ENCODE results near the gene RNF13. TPM values are rescaled to one million over a fixed set of nuclear protein-coding genes. Genes with fewer than 3 reads are reported as not detected.
"Not testable (repeated sequence)": the region's sequence is repeated elsewhere in the genome, so short reads cannot be mapped to it uniquely, and the experiment has no call there.

Gene RNF13
- total RNA-seq, 1 donor from 2014 or later: 32.8 TPM

DNA sequence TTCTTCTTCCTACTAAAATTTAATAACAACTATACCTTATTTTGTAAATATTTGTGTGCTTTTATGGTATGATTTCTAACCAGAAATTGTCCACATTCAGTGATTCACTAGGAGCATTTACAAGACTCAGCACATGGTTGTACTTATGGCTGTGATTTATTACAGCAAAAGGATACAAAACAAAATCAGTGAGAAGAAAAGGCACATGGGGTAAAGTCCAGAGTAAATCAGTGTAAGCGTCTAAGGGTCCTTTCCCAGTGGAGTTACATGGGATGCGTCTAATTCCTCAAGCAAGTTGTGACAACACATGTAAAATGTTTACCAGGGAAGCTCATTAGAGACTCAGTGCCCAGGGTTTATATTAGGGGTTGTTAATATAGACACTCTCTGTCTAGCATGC, 31.1 kb downstream of the RNF13 start:
- no peak for ATAC-seq

DNA sequence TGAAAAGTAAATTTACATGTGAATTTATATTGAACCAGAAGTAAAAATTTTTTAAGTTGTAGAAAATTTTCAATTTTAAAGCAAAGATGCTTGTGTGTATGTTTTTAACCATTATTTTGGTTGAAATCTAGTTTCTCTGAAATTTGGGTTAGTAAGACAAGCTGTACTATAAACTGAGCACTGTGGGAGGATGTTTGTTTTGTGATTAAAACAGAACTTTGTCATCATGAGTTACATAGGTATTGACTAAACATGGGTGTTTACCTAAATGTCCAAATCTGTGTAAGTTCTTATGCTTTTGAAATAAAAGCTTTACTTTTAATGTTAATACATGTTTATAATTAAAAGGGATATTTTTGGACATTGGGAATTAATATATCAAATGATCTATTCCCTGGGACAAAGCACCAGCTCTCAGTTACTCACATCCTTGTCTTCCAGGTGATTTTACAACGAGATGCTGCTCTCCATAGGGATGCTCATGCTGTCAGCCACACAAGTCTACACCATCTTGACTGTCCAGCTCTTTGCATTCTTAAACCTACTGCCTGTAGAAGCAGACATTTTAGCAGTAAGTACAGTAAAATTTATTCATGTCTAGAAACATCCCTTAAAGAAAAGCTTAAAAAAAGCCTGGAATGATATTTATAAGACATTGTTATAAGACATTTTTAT, 32.7 kb downstream of the RNF13 start:
- ATAC-seq: no peak

DNA sequence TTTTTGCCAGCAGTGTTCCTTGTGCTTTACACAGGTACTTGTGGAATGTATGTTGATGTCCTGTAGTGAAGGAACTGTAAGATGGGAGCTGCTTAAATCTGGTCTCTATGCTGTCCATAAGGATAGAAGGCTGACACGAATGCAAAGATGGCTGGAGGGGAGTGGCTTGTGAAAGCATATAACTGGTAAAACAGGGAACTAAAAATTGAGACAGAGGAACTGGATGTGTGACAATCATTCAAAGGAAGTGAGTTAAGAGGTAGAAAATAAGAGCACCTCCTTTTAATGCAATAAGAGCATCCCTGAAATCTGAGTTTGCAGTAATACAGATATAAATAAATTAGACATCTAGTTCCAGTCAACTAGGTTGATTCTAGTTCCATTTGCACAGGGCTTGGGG, 35.2 kb downstream of the RNF13 start:
- ATAC-seq: no peak

DNA sequence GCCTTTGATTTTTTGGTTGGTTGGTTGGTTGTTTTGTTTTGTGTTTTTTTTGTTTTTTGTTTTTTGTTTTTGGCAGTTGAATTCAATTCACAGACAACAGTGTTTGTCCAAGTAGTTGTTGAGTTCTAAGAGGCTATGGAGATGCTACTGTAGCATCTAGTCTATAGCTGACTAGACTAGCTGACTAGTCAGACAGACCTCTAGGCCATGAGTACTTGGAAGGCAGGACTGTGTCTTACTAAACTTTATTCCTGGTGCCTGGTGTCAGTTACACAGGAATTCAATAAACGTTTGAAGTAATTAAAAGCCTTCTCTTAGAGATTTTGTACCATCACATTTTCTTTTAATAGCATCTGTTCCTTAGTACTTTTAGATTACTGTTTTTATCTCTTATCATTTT, 35.7 kb downstream of the RNF13 start:
- no peak for ATAC-seq

DNA sequence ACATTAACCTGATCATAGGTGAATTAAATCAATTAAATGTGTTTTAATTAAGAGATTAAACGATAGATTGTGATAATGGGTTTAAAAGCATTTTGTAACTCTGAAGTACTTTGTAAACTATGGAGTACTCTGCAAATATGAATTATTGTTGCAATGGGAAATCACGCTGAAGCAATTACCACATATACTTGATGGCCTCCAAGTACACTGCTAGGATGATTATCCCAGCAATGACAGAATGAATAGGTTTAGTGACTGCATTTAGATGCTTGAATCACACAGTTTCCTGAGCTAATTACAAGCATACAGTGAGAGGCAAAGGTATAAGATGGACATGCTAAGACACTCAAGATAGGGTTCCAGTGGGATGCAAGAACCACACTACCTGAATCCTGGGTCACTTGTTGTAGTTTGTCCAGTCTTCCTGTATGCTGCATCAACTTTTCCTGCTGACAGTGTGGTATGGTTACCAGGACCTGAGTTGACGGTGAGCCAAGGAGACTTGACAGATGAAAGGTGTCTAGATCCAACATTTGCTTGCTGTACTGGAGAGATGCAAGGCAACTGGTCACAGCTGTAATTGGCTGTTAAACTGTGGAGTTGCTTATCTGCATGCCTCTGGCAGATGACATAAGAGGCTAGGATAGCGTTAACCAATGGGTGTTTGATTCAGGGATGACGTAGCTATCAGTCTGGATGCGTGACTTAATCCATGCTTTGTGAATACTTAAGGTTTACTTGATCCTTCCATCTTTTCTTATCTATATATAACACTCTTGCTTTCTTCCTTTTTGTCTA, 38.0 kb downstream of the RNF13 start:
- no peak for ATAC-seq

DNA sequence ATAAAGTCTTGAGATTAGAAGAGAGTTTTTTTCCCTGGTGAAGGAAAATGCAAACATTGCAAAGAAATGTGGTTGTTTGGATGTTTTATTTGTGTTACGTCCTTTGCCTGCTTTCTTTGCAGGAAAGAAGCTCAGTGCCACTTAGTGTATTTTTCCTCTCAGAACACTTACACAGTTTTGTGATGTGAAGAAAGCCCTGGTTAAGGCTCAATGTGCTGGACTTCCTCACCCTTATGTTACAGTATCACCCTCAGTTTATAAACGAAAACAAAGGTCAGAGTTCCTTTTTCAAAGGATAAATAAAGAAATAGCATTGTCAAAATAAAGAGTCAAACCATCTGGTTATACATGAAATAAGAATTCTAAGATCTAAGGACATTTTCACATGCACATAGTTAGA, 45.9 kb downstream of the RNF13 start:
- no peak for ATAC-seq

DNA sequence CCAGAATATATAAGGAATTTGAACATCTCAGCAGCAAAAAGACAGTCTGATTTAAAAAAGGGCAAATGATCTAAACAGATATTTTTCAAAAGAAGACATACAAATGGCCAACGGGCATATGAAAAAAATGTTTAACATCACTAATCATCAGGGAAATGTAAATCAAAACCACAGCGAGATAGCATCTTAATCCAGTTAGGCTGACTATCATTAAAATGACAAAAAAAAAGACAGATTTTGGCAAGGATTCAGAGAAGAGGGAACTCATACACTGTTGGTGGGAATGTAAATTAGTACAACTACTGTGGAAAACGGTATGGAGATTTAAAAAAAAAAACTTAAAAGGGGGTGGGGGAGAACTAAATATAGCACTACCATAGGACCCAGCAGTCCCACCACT, 47.9 kb downstream of the RNF13 start:
- no peak for ATAC-seq

DNA sequence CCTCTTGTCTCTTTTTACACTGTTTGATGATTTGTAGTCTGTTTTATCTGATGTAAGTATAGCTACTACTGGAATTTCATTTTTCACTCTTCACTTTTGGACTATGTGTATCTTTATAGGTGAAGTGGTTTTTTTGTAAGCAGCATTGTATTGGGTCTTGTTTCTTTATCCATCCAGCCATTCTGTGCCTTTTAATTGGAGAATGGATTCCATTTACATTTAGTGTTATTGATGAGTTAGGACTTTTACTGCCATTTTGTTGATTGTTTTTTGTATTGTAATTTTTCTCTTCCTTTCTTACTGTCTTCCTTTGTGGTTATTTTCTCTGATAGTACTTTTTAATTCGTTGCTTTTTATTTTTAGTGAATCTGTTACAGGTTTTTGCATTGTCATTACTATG, 54.5 kb downstream of the RNF13 start:
- no peak for ATAC-seq

DNA sequence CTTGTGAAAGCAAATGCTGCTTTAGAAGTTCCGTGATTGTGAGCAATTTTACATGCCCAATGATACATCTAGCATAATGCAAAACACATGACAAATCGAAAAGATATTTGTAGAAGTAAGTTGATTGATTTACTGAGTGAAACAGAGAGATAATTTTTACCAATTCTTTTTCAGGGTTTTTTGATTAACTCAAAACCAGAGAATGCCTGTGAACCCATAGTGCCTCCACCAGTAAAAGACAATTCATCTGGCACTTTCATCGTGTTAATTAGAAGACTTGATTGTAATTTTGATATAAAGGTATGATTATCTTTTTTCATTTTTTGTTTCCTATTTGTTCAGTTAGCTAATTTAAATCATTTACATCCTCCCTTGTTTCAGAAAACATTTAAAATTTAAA, 58.8 kb downstream of the RNF13 start:
- no peak for ATAC-seq

DNA sequence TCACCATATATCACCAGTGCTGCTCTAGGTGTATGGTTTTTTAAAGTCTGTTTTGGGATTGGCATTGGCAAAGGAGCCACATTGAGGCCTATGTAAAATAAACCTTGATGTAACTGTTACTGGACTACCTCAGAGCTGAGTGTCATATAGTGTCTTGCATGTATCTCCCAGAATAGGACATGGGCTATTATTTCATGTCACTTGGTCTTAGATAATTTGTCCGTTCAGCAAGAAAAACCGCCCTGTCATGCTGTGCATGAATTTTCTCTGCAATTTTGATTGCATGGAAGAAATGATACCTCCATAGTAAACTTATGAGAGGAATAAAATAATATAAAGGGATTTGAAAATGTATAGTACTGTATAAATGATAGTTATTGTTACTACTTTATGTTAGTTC, 59.6 kb downstream of the RNF13 start:
- no peak for ATAC-seq

DNA sequence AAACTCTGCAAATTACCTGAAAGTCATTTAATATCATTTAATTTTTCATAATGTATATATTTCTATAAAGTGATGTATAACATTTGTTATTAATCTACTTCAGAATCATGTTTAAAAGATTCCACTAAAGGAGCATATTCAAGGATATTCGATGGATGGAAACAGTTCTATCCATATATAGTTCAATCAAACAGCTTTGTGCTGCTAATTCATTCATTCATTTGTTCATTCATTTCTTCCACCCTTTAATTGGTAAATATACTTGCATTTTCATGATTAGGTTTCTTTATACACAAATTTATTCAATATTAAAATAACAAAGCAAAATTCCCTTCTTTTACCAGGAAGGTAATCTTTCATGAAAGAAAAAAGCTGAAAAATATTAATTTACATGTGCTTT, 64.7 kb downstream of the RNF13 start:
- ATAC-seq: no peak

DNA sequence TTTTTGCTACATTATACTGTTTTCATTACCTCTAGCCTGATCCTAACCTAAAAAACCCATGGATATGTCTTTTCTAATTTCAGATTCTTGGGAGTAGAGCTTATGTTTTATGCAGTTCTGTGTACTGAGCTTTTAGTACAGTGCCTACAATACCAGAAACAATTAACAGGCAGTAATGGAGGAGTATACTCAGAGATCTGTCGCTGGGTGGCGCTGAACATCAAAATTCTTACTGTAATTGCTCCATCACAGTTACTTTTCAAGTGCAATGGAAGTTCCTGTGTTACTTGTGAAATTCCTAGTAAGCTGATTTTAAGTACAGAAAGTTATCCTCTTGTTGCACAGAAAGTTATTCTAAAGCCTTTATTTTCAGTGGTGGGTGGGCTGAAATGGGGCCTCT, 66.9 kb downstream of the RNF13 start:
- ATAC-seq: peak; percentile 59

DNA sequence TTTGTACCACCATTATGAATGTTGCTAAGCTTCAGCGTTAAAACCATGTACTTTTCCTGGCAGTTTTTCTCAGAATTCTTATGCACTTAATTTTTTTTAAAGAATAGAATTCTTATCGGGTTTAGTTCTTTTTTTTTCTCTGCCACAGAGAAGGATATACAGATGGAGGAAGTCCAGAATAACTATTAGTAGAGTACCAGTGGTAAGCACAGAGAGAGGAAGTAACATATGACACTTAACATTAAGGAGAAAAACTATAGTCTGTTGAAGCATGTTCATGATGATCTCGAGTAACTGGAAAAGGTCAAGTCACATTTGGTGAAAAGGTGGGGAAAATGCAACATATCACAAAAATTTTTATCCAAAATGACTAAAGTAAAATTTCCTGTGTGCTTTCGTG, 68.9 kb downstream of the RNF13 start:
- no peak for ATAC-seq

DNA sequence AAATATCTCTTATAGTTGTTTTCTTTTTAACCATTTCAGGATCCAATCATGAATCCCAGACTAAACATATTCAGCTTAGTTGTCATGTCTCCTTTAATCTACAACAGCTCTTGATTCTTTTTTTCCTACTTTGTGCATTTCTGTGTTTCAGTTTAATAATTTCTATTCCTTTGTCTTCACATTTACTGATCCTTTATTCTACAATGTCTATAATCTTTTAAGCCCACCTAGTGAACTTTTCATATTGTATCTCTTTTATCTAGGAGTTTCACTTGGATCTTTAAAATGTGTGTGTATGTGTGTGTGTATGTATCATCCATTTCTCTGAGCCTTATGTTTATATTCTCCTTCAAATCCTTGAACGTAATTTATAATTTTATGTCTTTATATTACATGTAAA, 70.1 kb downstream of the RNF13 start:
- no peak for ATAC-seq

DNA sequence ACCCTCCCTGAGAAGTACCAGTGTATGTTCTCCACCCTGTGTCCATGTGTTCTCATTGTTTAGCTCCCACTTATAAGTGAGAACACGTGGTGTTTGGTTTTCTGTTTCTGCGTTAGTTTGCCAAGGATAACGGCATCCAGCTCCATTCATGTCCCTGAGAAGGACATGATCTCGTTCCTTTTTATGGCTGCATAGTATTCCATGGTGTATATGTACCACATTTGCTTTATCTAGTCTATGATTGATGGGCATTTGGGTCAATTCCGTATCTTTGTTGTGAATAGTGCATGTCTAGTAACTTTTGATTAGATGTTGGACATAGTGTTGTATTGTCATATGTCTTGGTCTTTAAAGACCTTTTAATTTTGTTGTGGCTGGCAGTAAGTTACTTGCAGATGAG, 70.8 kb downstream of the RNF13 start:
- not testable (repeated sequence) for ATAC-seq

DNA sequence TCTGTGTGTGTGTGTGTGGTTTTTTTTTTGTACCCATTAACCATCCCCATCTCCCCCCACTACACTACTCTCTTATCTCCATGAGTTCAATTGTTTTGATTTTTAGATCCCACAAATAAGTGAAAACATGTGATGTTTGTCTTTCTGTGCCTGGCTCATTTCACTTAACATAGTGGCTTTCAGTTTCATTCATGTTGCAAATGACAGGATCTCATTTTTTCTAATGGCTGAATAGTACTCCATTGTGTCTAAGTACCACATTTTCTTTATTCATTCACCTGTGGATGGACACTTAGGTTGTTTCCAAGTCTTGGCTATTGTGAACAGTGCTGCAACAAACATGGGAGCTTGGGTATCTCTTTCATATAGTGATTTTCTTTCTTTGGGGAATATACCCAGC, 71.8 kb downstream of the RNF13 start:
- ATAC-seq: not testable (repeated sequence)

DNA sequence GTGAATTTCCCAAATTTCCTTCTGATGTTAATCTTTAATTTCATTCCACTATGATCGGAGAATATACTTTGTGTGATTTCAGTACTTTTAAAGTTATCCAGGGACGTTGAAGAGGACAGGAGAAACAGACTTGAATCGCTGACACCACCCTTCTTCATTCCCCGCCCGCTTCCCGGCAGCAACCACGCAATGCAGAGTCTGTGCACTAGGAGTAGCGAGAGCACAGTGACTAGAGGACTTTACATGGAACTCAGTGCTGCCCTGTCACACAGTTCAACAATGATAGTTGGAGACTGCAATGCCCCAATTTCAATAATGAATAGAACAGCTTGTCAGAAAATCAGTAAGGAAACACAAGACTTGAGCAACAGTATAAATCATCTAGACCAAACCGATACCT, 73.9 kb downstream of the RNF13 start:
- ATAC-seq: no peak

DNA sequence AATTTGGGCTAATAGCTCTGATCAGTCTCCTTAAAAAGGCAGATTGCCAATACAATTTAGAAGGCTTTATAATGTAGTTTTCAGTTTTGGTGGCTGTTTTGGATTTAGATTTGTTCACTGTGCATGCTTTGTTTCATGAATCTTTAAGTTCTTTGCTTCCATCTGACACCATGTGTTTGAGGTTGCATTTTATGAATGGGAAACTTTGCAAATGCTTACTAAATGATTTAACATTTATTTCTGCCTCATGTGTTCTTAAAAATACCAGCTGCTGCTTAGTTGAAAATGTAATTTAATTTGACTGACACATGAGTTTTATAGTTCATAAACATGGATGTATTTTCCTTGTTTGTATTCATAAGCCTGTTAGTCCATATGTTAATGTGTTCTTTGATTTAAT, 78.6 kb downstream of the RNF13 start:
- no peak for ATAC-seq

DNA sequence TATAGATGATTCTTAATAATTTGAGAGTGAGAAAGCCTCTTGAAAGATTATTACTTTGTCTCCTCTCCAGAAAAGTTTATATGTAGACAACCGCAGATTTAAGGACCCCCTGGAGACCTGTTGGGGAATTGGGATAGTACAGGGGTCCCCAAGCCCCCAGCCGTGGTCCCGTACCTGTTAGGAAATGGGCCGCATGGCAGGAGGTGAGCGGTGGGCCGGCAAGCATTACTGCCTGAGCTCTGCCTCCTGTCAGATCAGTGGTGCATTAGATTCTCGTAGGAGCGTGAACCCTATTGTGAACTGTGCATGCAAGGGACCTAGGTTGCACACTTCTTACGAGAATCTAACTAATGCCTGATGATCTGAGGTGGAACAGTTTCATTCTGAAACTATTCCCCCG, 79.4 kb downstream of the RNF13 start:
- no peak for ATAC-seq

DNA sequence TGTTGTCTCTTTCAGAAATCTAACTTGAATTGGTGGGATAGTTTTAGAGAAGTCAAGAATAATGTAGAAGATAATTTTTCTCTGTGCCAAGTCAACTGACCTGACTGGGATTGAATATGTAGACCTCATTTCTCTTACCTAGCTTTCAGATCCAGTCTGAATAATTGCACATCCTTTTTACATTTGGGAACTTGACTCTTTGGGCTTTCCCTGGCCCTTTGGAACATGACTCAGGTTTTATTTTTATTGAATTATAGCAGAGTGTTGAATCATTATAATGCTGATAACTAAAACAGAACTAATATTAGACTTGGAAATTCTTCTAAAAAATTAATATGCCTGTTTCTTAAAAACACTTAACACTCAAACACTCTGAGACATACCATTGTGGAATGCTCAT, 81.2 kb downstream of the RNF13 start:
- no peak for ATAC-seq

DNA sequence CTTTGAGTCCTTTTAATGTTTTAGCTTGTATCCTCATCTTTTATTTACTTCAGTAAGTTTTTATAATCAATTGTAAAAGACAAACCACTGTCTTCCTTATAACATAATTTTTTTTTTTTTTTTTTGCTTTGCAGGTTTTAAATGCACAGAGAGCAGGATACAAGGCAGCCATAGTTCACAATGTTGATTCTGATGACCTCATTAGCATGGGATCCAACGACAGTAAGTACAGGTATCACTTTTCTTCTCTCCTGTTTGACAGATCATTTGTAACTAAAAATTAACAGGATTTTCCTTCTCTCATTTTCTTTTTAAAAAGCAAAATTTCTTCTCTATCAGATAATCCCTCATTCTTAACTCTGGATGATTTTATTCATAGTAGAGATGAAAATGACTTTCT, 82.3 kb downstream of the RNF13 start:
- no peak for ATAC-seq

DNA sequence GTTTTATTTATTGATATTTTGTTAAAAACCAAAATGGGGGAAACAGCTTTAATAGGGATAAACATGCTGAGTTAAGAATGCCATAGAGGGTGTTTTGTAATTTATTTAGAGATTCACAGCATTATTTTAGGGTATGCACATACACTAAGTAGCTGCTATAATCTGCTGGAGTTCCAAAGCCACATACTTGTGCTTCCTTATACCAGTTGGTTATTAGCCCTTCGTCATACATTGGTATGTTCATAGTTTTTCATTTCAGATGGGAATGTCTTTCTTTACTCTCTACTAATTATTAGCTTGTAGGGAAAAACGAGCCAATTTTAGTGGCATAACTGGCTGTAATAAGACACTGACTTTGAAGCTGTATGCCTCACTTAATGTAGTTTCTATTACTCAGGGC, 82.8 kb downstream of the RNF13 start:
- no peak for ATAC-seq

DNA sequence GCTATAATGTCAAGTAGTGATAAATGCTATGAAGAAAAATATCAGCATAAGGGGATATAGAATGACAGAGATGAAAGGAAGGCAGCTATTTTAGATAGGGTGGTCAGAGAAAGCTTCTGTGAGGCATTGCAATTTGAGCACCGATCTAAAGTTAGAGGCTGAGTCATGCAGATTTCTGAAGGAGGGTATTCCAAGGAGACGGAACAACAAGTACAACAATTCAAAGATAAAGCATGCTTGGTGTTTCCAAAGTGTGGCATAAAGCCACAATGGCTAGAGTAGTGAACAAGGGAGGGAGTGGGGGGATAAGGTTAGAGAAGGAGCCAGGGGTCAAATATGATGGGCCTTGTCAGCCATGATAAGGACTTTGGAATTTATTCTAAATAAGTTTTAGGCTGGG, 85.8 kb downstream of the RNF13 start:
- ATAC-seq: no peak

DNA sequence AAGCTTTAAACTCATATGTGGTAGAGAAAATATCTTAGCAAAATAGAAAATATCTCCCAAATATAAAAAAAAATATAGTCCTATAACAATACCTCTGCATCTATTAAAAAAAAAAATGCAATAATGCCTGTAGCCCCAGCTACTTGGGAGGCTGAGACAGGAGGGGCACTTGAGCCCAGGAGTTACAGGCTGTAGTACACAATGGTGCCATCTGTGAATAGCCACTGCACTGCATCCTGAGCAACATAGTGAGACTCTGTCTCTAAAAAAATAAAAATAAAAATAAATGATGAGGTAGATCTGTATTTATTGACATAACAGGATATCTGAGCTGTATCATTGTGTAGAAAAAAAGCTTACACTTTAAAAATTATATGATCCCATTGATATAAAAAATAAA, 87.3 kb downstream of the RNF13 start:
- no peak for ATAC-seq

DNA sequence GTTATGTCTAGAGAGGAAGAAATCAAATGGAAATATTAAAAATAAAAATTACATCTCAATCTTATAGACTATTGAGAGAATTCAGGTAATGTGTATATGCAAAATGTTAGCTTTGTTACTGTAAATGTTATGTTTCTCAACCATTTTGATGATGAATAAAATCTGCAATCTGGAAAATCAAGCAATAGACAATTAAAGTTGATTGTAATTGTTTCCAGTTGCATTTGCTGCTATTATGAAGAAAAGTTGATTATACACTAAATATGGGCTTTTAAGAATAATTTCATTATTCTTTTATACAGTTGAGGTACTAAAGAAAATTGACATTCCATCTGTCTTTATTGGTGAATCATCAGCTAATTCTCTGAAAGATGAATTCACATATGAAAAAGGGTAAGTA, 88.8 kb downstream of the RNF13 start:
- ATAC-seq: no peak

Measured in esophagus mucosa (tissue), 1 donor.